NCI-H187 treated with DMSO at 0.1 percent for 48 hours (cell line): ENCODE results near the gene SGMS1.
"Not testable (repeated sequence)": the region's sequence is repeated elsewhere in the genome, so short reads cannot be mapped to it uniquely, and the experiment has no call there.

Experiments used
- DNase-seq: peaks from one replicate; lab custom pipeline; 2025; lab: John Stamatoyannopoulos, UW

Gene SGMS1

DNA sequence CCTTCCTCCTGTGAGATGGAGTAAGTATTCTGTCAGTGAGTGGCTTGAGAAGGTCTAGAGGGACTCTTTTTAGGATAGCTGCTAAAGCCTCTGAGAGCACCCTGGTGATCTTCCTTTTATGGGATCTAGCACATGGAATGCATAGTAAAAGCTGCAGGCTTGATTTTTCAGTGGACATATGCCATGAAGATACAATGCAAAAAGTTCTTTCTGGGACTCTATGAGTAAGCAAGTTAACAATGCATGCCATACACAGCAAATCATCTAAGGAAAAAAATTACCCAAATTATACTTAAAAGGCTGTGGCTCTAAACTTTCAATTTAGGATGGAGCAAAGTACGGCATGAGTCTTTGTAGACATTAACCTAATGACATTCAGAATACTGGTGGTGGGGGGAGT is 154.5 kb downstream of the SGMS1 start:
- DNase-seq = no peak

DNA sequence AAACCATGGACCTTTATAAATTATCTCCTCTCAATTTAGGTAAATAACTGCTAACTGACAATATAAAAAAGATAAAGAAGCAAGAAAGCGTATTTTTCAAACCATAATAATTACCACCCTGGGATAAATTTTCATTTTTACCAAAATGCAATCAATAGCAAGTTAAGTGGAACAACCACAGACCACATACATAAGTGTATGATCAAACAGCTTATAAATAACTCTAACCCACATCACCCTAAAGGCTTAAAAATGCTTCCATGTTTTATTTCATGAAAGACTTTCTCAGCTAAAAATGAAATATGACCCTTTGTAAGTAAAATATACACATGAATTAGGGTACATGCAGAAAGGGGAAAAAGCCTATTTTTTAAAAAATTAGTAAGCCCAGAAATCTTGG is 156.5 kb downstream of the SGMS1 start:
- DNase-seq = no peak

DNA sequence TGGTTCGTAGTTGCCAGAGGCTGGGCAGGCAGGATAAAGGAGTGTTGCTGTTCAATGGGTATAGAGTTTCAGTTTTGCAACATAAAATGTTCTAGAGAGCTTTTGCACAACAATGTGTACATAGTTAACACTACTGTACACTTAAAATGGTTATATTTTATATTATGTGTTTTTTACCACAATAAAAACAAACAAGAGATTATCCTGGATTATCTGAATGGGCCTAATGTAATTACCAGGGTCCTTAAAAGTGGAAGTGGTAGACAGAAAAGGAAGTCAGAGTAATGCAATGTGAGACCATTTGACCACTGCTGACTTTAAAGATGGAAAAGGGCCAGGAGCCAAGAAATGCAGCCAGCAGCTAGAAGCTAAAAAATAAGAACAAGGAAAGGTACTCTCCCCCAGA is 159.7 kb downstream of the SGMS1 start:
- no peak for DNase-seq

DNA sequence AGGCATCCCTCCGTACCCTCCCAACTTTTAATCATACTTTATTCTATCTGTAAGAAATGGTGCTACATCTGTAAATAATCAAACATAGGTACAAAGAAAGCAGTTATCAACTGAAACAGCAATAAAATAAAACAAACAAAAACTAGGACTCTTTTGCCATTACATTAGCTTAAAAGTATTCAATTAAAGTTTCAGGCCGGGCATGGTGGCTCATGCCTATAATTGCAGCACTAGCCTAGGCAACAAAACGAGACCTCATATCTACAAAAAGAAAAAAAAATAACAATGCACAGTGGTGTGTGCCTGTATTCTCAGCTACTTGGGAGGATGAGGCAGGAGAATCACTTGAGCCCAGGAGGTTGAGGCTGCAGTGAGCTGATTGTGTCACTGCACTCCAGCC is 161.9 kb downstream of the SGMS1 start:
- no peak for DNase-seq

DNA sequence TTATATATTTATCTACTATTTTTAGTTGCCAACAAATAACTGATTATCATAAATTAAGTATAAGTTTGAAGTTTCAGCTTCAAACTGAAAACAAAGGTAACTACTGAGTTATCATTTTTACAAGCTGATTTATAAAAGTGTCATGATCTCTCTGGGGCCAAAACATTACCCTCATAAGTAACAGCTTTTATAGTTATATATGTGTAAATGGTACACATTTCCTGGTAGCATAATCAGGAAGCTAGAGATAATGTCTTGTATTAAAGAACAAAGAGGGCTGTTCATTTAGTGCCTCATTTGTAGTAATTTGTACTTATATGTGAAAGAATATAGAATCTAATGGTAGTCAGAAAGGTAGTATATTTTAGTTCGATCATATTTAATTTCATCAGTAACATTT is 162.6 kb downstream of the SGMS1 start:
- no peak for DNase-seq

DNA sequence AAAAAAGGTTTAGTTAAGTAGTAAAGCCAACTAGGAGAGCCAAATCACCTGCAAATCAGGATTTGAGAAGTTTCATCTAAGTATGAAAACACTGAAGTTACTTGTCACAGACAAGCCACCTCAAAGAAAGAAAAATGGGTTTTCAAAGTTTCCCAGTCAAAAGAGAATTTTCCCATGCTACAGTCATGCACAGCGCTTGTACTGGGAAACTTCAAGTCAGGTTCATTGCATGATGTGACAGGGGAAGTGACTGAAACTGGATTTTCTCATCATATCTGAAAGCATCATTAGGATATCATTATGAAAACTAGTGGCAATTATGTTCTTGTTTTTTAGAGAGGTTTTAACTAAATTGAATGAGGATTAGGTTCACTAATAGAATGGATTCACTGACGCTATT is 167.0 kb downstream of the SGMS1 start:
- DNase-seq = no peak

DNA sequence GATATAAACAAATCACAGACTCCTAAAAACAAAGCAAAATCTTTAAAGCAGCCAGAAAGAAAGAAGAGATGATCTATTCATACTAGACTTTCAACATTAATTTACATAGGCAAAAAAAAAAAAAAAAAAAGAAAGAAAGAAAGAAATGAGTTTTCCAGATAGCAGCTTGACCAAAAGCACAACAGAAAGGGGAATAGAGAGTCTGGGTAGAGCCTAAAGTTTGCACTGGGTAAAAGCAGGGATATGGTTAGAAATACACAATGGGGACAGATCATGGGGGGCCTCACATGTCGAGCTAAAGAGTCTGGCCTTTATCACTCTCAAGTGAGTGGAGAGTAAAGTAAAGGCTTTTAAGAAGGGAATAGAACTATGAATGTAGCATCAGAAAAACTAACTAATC is 169.8 kb downstream of the SGMS1 start:
- no peak for DNase-seq

DNA sequence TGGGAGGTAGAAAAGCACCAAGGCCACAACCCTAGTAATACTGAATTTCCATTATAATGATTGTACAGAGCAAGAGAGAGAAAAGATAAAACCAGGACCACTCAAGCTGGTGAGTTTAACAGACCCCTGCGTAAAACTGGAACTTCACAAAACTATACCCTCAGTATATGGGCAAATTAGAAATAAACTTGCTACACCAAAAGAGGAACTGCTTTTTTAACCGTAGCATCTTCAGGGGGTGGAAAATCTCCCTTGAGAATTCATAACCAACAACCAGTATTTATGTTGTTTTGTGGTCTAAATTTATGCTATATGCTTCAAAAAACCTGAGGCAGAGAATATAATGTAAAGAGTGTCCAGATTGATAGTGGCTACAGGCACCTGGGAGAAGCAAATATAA is 171.2 kb downstream of the SGMS1 start:
- no peak for DNase-seq

DNA sequence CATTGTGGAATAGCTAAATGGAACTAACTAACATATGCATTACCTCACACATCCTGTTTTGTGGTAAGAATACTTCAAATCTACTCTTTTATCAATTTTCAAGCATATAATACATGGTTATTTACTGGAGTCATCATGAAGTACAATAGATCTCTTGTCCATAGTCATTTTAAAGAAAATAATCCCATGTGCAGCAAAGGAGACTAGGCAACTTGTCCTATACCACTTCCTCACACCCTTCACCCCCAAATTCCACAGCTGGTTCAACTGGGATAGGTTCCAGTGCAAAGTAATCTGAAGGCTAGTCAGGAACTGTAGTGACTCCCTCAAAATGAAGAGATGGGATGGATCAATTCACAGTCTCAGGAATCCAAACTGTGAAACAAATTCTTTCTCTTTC is 176.1 kb downstream of the SGMS1 start:
- DNase-seq = no peak

DNA sequence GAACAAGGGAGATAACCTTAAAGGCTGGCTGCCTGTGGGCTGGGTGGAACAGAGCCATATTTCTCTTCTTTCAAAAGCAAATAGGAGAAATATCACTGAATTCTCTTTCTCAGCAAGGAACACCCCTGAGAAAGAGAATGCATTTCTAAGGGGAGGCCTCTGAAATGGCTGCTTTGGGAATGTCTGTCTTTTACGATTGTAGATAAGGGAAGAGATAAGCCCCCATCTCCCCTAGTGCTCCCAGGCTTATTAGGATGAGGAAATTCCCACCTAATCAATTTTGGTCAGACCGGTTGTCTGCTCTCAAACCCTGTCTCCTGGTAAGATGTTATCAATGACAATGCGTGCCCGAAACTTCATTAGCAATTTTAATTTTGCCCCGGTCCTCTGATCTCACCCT is 178.0 kb downstream of the SGMS1 start:
- DNase-seq = not testable (repeated sequence)

DNA sequence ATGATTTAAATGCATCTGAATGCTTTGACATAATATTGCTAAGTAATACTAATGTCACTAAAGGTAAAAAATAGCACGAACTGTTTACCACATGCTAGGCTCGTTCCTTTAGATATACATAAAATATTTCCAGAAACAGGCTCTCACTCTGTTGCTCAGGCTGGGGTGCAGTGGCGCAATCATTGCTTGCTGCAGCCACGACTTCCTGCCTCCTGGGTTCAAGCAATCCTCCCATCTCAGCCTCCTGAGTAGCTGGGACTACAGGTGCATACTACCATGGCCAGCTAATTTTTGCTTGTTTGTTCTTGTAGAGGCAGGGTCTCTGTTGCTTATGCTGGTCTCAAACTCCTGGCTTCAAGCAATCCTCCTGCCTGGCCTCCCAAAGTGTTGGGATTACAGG is 183.3 kb downstream of the SGMS1 start:
- DNase-seq = no peak

DNA sequence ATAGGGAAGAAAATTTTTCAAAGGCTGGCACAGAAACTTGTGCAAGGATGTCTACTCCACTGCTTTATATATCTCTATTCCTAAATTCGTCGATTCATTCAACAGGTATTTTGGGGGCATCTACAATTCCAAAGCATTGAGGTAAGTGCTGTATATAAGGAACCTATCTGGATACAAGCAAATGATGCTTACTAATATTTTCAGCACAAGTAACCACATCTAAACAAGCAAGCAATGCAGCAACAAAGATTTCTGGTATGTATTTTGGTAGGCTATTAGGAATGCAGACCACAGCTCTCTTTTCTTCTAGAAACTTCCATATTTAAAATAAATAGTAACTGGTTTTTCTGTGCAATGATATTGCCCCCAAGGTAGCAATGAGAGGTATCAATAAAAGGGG is 183.9 kb downstream of the SGMS1 start:
- no peak for DNase-seq

DNA sequence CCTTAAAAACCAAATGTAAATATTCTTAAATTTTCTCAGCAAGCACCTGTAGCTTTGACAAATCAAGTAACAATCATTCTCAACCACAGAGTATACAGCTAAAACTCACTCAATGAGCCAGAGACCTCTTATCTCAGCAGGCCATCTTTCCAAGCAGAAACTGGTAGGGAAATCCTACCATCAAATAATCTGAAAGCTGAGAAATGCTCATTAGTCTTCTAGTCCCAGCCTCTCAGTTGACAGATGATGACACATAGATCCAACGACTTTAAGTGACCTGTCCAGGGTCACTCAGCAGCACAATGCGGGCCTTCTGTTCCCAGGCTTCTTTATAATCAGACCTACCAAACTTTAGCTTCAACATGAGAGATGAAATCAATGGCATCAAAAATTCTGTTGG is 184.6 kb downstream of the SGMS1 start:
- DNase-seq = no peak

DNA sequence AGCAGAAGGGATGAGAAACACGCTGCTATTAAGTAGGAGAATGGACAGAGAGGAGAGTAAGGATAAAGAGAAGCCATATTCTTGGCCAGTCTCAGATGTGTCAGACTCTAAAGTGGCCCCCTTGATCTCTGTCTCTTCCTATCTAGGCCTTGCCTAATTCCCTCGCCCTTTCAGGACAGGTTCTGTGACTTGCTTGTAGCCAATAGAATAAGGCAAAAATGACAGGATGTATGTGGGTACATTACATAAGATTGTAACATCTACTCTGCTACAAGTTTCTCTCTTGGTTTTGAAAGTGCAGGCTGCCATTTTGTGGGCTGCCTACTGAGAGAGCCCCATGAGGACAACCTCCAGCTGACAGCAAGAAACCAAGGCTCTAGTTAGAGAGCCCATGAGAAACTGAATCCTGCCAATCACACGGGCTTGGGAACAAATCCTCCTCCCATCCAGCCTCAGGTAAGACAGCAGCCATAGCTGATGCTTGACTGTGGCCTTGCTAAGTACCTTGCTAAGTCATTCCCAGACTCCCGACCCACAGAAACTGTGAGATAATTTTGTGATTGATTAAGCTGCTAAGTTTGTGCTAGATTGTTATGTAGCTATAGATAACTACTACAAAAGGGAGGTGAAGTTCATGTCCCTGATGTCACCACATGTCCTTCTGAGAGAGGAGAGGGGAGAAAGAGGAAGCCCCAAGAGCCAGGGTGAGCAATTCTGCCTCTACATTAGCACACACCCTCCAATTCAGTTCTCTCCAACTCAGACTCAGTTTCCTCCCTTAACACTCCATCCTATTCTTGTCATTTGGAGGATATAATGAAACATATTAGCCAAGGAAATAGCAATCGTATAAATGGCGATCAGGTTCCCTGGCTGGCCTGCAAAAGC is 185.5 kb downstream of the SGMS1 start:
- no peak for DNase-seq

DNA sequence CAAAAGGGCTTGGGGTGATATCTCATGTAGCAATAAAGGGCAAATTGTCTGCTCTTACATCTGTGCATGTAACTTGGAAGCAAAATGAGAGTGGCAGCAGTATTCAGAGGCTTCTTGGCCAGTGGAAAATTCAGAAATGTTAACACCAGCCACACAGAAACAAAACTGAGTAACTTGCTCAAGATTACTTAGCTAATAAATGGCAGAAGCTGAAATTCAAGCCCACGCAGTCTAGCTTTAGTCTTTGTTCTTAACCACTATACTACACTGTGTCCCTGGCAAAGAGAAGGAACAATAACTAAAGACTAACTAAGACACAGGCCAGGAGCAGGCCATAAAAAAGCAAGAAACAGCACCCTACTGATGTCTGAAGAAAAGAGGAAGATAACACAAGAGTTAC is 186.5 kb downstream of the SGMS1 start:
- DNase-seq = no peak

DNA sequence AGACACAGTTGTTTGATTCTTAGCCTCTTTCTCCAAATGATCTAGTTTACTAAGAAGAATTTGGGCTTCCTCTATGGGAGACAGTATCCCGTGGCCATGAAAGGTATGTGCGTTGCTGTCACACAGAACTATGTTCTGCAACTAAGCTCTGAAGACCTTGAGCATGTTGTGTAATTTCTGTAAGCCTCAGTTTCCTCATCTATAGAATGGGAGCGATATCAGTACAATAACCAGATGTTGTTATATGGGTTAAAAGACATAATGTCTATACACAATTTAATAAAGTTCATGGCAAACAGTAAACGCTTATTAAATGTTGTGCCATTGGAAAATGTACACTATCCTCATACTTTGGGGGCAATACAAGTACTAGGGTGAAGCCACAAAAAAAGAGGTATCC is 187.0 kb downstream of the SGMS1 start:
- no peak for DNase-seq

DNA sequence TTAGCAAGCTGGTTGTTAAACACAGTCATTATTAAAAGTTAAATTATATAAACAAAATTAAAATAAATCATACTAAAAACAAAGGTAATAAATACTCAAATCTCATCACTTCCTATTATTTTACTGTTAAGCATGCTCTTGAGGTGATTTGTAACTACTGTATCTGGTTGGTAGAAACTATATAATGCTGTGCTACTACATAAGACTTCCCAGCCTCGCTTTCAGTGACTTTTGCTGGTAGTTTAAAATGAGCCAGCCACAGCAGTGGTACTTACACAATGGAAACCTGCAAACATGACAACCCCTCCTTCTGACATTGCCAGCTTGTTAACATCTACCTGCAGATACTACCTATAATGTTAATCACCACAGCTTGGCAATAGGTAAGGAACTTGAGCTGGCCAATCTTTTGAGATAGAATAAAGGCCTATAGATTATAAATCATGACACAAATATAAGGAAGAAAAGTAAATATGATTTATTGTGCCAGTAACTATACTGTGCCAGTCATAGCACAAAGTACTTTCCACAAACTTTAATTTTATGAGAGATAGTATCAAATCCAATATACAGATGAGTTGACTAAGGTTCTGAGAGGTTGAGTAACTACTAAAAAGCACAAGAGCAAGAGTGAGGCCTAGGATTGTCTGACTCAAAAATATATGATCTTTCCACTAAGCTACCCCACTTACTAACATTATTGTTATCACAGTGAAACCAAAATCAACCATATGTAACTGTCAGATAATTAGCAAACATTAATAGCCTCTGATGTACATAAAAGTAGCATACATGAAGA is 191.3 kb downstream of the SGMS1 start:
- no peak for DNase-seq

DNA sequence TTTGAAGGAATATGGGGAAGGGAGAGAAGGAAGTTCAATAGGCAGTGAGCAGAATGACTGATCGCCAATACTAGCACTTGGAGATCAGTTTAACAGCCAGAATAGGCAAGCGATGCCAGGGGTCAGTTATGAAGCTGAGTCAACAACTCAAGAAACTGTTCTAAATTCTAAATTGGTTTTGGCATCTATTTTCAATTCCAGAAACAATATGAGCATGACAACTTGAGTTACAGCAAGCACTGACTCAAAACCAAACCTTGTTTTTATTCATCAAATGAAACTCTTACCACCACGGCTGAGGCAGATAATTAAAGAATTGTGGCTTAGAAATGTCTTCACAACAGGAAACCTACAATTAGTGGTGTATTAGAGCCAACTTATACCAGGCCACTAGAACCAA is 192.0 kb downstream of the SGMS1 start:
- DNase-seq = no peak

DNA sequence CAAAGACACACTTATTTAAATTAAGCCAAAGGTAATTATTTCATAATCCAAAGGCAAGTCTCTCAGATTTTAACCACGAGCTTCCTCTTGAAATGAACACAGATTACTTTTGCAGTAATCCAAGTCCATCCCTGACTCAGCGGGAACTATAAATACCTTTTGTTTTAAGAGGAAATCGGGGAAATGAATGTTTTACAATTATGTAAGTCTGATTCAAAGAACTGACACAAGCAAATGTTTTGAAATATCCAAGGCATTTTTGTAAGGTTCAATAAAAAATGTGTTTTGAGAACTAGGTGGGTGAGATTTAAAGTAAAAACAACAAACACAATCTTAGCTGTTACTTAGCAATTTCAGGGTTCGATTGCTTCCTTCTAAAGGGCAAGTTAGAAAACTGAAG is 192.6 kb downstream of the SGMS1 start:
- DNase-seq = no peak

DNA sequence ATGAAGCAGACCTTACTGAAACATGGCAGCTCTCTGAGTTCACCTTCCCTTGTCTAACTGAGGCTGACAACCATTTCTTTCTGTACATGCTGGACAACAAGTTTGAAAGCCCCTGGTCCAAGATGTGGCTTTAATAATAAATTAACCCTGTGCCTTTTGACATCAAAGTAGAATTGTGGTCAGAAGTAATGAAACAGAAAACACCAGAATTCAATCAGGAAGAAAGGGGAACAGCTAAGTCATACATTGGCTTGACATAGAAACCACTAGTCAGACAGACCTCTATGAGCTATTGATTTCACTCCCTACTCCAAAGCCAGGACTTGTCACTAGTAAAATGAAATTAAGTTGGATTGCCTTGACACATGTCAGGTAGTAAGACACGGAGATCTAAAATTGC is 197.3 kb downstream of the SGMS1 start:
- DNase-seq = no peak

DNA sequence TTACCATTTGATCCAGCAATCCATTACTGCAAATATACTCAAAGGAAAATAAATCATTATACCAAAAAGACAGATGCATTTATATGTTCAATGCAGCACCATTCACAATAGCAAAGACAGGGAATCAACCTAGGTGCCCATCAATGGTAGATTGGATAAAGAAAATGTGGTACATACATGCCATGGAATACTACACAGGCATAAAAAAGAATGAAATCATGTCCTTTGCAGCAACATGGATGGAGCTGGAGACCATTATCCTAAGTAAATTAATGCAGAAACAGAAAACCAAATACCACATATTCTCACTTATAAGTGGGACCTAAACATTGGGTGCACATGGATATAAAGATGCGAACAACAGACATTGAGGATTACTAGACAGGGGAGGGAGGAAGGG is 198.5 kb downstream of the SGMS1 start:
- DNase-seq = not testable (repeated sequence)

DNA sequence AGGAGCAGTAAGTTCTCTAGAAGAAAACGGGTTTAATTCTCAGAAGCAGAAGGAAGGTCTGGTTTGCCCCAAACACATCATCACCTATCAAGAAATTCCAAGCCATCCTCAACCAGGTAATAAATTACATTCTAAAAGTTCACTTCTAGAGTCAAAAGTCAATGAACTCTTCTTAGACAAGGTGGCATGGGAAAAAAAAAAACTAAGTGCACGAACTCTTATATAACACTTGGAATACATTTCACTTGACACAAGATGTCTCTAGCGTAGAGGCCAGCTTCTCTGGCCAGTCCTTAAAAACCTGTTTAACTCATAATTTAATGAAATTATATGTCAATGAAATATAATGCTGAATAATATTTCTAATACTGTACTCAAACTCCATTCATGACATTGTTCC is 200.3 kb downstream of the SGMS1 start:
- no peak for DNase-seq

DNA sequence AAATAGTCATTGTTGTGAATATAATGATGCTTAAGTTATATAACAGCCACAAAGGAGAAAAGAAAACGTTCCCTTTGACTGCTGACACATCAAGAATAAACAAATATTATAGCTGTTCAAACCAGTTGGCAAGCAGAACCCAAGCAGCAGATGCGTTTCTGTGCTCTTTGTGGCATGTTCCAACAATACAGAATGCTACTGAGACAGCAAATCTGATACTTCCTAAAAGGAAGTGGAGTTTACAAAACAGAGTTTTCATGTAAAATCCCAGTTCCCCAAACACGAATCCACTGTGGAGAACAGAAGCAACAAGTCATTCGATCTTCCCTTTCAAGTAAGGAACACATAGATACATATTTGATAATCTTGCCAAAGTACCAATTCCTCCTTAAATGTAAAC is 201.5 kb downstream of the SGMS1 start:
- no peak for DNase-seq
